Activated CD4-positive, alpha-beta T cell treated with anti-CD3 and anti-CD28 coated beads, Interleukin-2, amount 10 ng/mL, durations not matched to agents 7 days and 5 days (primary cell): ENCODE measurements around the gene ARGLU1. TPM values are rescaled to one million over a fixed set of nuclear protein-coding genes. Genes with fewer than 3 reads are reported as not detected.

ENCODE experiments used
- CTCF ChIA-PET: fragments of 350-600 bp; sonication (Branson Sonifier 250); formaldehyde crosslinking; loops from one replicate; lab custom pipeline; 2021; ENCODE audit warnings: antibody characterized with exemption; lab: Charles Lee
- POLR2A ChIA-PET: fragments of 350-600 bp; sonication (Branson Sonifier 250); formaldehyde crosslinking; loops from one replicate; lab custom pipeline; 2021; ENCODE audit warnings: antibody characterized with exemption; lab: Charles Lee
- DNase-seq: peaks from one replicate; pipeline ENCODE4 v3.0.0-alpha.2; 2020
- H3K27ac Mint-ChIP-seq: one replicate; pipeline ENCODE4 v1.8.0; 2021; ENCODE audit warnings: mild to moderate bottlenecking, moderate library complexity, mixed read lengths
- H3K27me3 Mint-ChIP-seq: one replicate; pipeline ENCODE4 v1.8.0; 2021; ENCODE audit warnings: mixed read lengths
- H3K36me3 Mint-ChIP-seq: one replicate; pipeline ENCODE4 v1.8.0; 2021; ENCODE audit warnings: low read depth, mixed read lengths
- H3K4me1 Mint-ChIP-seq: one replicate; pipeline ENCODE4 v1.8.0; 2021; ENCODE audit warnings: mixed read lengths
- H3K4me3 Mint-ChIP-seq: one replicate; pipeline ENCODE4 v1.8.0; 2021; ENCODE audit warnings: mild to moderate bottlenecking, moderate library complexity, mixed read lengths
- H3K9me3 Mint-ChIP-seq: one replicate; pipeline ENCODE4 v1.8.0; 2021; ENCODE audit warnings: mixed read lengths
- total RNA-seq, 2 experiments: library from RNA; stranded (reverse); gene quantifications; one replicate each; pipeline ENCODE4 v1.2.3, GENCODE V29; 2021

ARGLU1 gene
- total RNA-seq, 2 experiments from 2014 or later, result 119 to 132 TPM

GRCh38 chr13:106507560-106508274 lies 60.2 kb downstream of the ARGLU1 start:
- Mint-ChIP-seq H3K4me3 (no peak overlapping the region), H3K36me3 (no peaks in the 10 kb centered on the region), H3K9me3 (no peaks in the 10 kb centered on the region), H3K4me1 (peaks cover 2% of the 10 kb centered on the region), H3K27ac (no peak overlapping the region), H3K27me3 (peaks cover 10% of the 10 kb centered on the region)
- CTCF ChIA-PET, result no interaction called here
- no peak for DNase-seq
- POLR2A ChIA-PET, result no interaction called here

- Mint-ChIP-seq H3K4me1 (peaks cover 2% of the 10 kb centered on the region), H3K9me3 (no peaks in the 10 kb centered on the region), H3K36me3 (no peaks in the 10 kb centered on the region), H3K4me3 (no peak overlapping the region), H3K27me3 (peaks cover 6% of the 10 kb centered on the region), H3K27ac (no peak overlapping the region)
- no peak for DNase-seq
- POLR2A ChIA-PET, result no interaction called here
- CTCF ChIA-PET, result interaction anchor here (1.0 kb wide), 1 partner anchor 28 kb away, joined by 3 read pairs; no protein-coding TSS in a partner anchor
These were observed 61.7 kb downstream of the ARGLU1 start for GRCh38 chr13:106506286-106506685.

GRCh38 chr13:106505732-106506131 lies 62.2 kb downstream of the ARGLU1 start:
- ChIA-PET POLR2A (no interaction called here), CTCF (interaction anchor here (1.0 kb wide), 1 partner anchor 28 kb away, joined by 3 read pairs; no protein-coding TSS in a partner anchor)
- H3K4me3 Mint-ChIP-seq, result no peak overlapping the region
- H3K9me3 Mint-ChIP-seq, result no peaks in the 10 kb centered on the region
- peaks cover 2% of the 10 kb centered on the region for H3K4me1 Mint-ChIP-seq
- no peak overlapping the region for H3K27ac Mint-ChIP-seq
- H3K27me3 Mint-ChIP-seq, result peaks cover 6% of the 10 kb centered on the region
- DNase-seq, result no peak
- no peaks in the 10 kb centered on the region for H3K36me3 Mint-ChIP-seq

- H3K9me3 Mint-ChIP-seq, result no peaks in the 10 kb centered on the region
- DNase-seq, result no peak
- ChIA-PET CTCF (interaction anchor here (1.3 kb wide), 1 partner anchor 12 kb away, joined by 3 read pairs; no protein-coding TSS in a partner anchor), POLR2A (no interaction called here)
- H3K4me1 Mint-ChIP-seq, result peaks cover 2% of the 10 kb centered on the region
- H3K27me3 Mint-ChIP-seq, result peaks cover 11% of the 10 kb centered on the region
- no peak overlapping the region for H3K27ac Mint-ChIP-seq
- no peaks in the 10 kb centered on the region for H3K36me3 Mint-ChIP-seq
- no peak overlapping the region for H3K4me3 Mint-ChIP-seq
These were observed 62.6 kb downstream of the ARGLU1 start for GRCh38 chr13:106505295-106505694.

- ChIA-PET CTCF (interaction anchor here (0.7 to 1.3 kb wide), 4 partner anchors 9 to 681 kb away, joined by 3 to 5 read pairs (median 3); no protein-coding TSS in a partner anchor), POLR2A (interaction anchor here (0.6 kb wide), 1 partner anchor 9 kb away, joined by 3 read pairs; no protein-coding TSS in a partner anchor)
- Mint-ChIP-seq H3K9me3 (no peaks in the 10 kb centered on the region), H3K4me1 (peaks cover 6% of the 10 kb centered on the region), H3K4me3 (no peak overlapping the region), H3K27me3 (peaks cover 22% of the 10 kb centered on the region), H3K36me3 (no peaks in the 10 kb centered on the region), H3K27ac (no peak overlapping the region)
- DNase-seq, result no peak
These were observed 64.0 kb downstream of the ARGLU1 start for GRCh38 chr13:106503730-106504453.

GRCh38 chr13:106503272-106503671 lies 64.7 kb downstream of the ARGLU1 start:
- Mint-ChIP-seq H3K4me1 (peaks cover 6% of the 10 kb centered on the region), H3K27me3 (peaks cover 26% of the 10 kb centered on the region), H3K4me3 (no peak overlapping the region), H3K27ac (no peak overlapping the region), H3K36me3 (no peaks in the 10 kb centered on the region), H3K9me3 (no peaks in the 10 kb centered on the region)
- ChIA-PET CTCF (interaction anchor here (1.1 to 1.3 kb wide), 2 partner anchors 9 to 33 kb away, joined by 3 read pairs; no protein-coding TSS in a partner anchor), POLR2A (no interaction called here)
- no peak for DNase-seq

- H3K4me3 Mint-ChIP-seq, result no peak overlapping the region
- ChIA-PET POLR2A (no interaction called here), CTCF (no interaction called here)
- DNase-seq, result no peak
- no peaks in the 10 kb centered on the region for H3K36me3 Mint-ChIP-seq
- H3K27me3 Mint-ChIP-seq, result peaks cover 45% of the 10 kb centered on the region
- peaks cover 4% of the 10 kb centered on the region for H3K4me1 Mint-ChIP-seq
- no peaks in the 10 kb centered on the region for H3K9me3 Mint-ChIP-seq
- no peak overlapping the region for H3K27ac Mint-ChIP-seq
These were observed 67.5 kb downstream of the ARGLU1 start for GRCh38 chr13:106500445-106500844.

GRCh38 chr13:106499896-106500295 lies 68.0 kb downstream of the ARGLU1 start:
- CTCF ChIA-PET, result no interaction called here
- H3K4me1 Mint-ChIP-seq, result peaks cover 4% of the 10 kb centered on the region
- POLR2A ChIA-PET, result no interaction called here
- H3K27me3 Mint-ChIP-seq, result peaks cover 46% of the 10 kb centered on the region
- no peak overlapping the region for H3K4me3 Mint-ChIP-seq
- H3K27ac Mint-ChIP-seq, result no peak overlapping the region
- H3K9me3 Mint-ChIP-seq, result no peaks in the 10 kb centered on the region
- DNase-seq, result no peak
- no peaks in the 10 kb centered on the region for H3K36me3 Mint-ChIP-seq

- no peak overlapping the region for H3K27ac Mint-ChIP-seq
- POLR2A ChIA-PET, result no interaction called here
- no peak for DNase-seq
- peaks cover 51% of the 10 kb centered on the region for H3K27me3 Mint-ChIP-seq
- no peaks in the 10 kb centered on the region for H3K36me3 Mint-ChIP-seq
- H3K4me3 Mint-ChIP-seq, result no peak overlapping the region
- peaks cover 4% of the 10 kb centered on the region for H3K4me1 Mint-ChIP-seq
- H3K9me3 Mint-ChIP-seq, result no peaks in the 10 kb centered on the region
- CTCF ChIA-PET, result no interaction called here
These were observed 68.8 kb downstream of the ARGLU1 start for GRCh38 chr13:106499113-106499512.

- Mint-ChIP-seq H3K36me3 (no peaks in the 10 kb centered on the region), H3K9me3 (no peaks in the 10 kb centered on the region), H3K27me3 (peaks cover 55% of the 10 kb centered on the region), H3K27ac (no peak overlapping the region), H3K4me3 (no peak overlapping the region), H3K4me1 (peaks cover 9% of the 10 kb centered on the region)
- DNase-seq, result no peak
- ChIA-PET POLR2A (no interaction called here), CTCF (interaction anchor here (0.6 kb wide), 1 partner anchor 45 kb away, joined by 3 read pairs; no protein-coding TSS in a partner anchor)
These were observed 69.4 kb downstream of the ARGLU1 start for GRCh38 chr13:106498571-106498970.

GRCh38 chr13:106498158-106498557 lies 69.8 kb downstream of the ARGLU1 start:
- POLR2A ChIA-PET, result no interaction called here
- no peak overlapping the region for H3K4me3 Mint-ChIP-seq

GRCh38 chr13:106497079-106497478 lies 70.9 kb downstream of the ARGLU1 start:
- CTCF ChIA-PET, result no interaction called here
- H3K27me3 Mint-ChIP-seq, result peaks cover 61% of the 10 kb centered on the region
- H3K9me3 Mint-ChIP-seq, result no peaks in the 10 kb centered on the region
- no peak overlapping the region for H3K27ac Mint-ChIP-seq
- H3K4me1 Mint-ChIP-seq, result peaks cover 18% of the 10 kb centered on the region
- no peak overlapping the region for H3K4me3 Mint-ChIP-seq
- H3K36me3 Mint-ChIP-seq, result no peaks in the 10 kb centered on the region
- no peak for DNase-seq
- POLR2A ChIA-PET, result no interaction called here

More at GRCh38 chr13:106498158-106498557, 69.8 kb downstream of the ARGLU1 start:
- Mint-ChIP-seq H3K4me1 (peaks cover 13% of the 10 kb centered on the region), H3K27me3 (peaks cover 57% of the 10 kb centered on the region), H3K27ac (no peak overlapping the region), H3K36me3 (no peaks in the 10 kb centered on the region), H3K9me3 (no peaks in the 10 kb centered on the region)
- no peak for DNase-seq
- CTCF ChIA-PET, result interaction anchor here (0.6 kb wide), 1 partner anchor 46 kb away, joined by 3 read pairs; no protein-coding TSS in a partner anchor
